K562 (cell line): ENCODE measurements around the gene GIMAP8. TPM values are rescaled to one million over a fixed set of nuclear protein-coding genes. Genes with fewer than 3 reads are reported as not detected.

Experiments
- ATF4 ChIP-seq: fragments of 450-650 bp; formaldehyde crosslinking; IDR thresholded peaks from 2 replicates; pipeline ENCODE4 v1.4.0; 2022; ENCODE audit warnings: mild to moderate bottlenecking, moderate library complexity
- CREB5 ChIP-seq: fragments of 250-450 bp; sonication (Bioruptor Pico); IDR thresholded peaks from 2 replicates; pipeline ENCODE4 v1.5.0; 2020; ENCODE audit warnings: mild to moderate bottlenecking
- CREM ChIP-seq: IDR thresholded peaks from 2 replicates; pipeline ENCODE4 v1.6.1; 2014; ENCODE audit warnings: antibody characterized with exemption, low read depth
- FOSL1 ChIP-seq: fragments of 200-800 bp; sonication (Bioruptor generic); conservative IDR thresholded peaks from 2 replicates; pipeline ENCODE4 v1.6.1; 2016; ENCODE audit warnings: missing genetic modification characterization, missing compliant biosample characterization
- GABPB2 ChIP-seq: fragments of 250-450 bp; sonication (Bioruptor Pico); conservative IDR thresholded peaks from 2 replicates; pipeline ENCODE4 v1.5.1; 2021; ENCODE audit warnings: mild to moderate bottlenecking
- KLF1 ChIP-seq: fragments of 450-650 bp; IDR thresholded peaks from 2 replicates; pipeline ENCODE4 v1.6.1; 2016; ENCODE audit warnings: missing genetic modification characterization, missing compliant biosample characterization
- NFATC3 ChIP-seq: fragments of 450-650 bp; IDR thresholded peaks from 2 replicates; pipeline ENCODE4 v1.6.1; 2017; ENCODE audit warnings: mild to moderate bottlenecking
- PREB ChIP-seq: sonication (generic); formaldehyde crosslinking; IDR thresholded peaks from 2 replicates; pipeline ENCODE4 v1.8.1; 2023; ENCODE audit warnings: mild to moderate bottlenecking, missing genetic modification reagents
- SMC3 ChIP-seq: conservative IDR thresholded peaks from 2 replicates; pipeline ENCODE4 v1.6.1; 2011; ENCODE audit warnings: low read depth, low read length, improper control_type of control experiment; ENCODE audit not compliant: insufficient read depth
- TCF3 ChIP-seq: sonication (generic); formaldehyde crosslinking; IDR thresholded peaks from 2 replicates; pipeline ENCODE4 v1.4.0; 2020; ENCODE audit warnings: mild to moderate bottlenecking, missing genetic modification reagents
- TOE1 ChIP-seq, 2 experiments: fragments of 450-650 bp in 1 of 2; sonication (generic) in 1 of 2; formaldehyde crosslinking in 1 of 2; IDR thresholded peaks; 2 replicates each; pipeline versions ENCODE4 v1.7.1 to v1.8.0; 2016 to 2022; ENCODE audit warnings: borderline replicate concordance in 2 of 2, mild to moderate bottlenecking in 2 of 2, antibody characterized with exemption in 1 of 2, inconsistent platforms in 1 of 2, low read depth in 1 of 2, missing genetic modification reagents in 1 of 2, moderate library complexity in 1 of 2
- XRCC4 ChIP-seq: IDR thresholded peaks from one replicate; pipeline ENCODE4 v1.6.1; 2011; ENCODE audit not compliant: insufficient read depth, insufficient read length; ENCODE audit errors: extremely low read depth
- ZFPM2 ChIP-seq: fragments of 250-450 bp; sonication (Bioruptor Pico); IDR thresholded peaks from 2 replicates; pipeline ENCODE4 v1.5.1; 2022; ENCODE audit warnings: mild to moderate bottlenecking
- ZNF347 ChIP-seq: fragments of 450-650 bp; formaldehyde crosslinking; IDR thresholded peaks from 2 replicates; pipeline ENCODE4 v1.4.0; 2020; ENCODE audit warnings: low read depth, mild to moderate bottlenecking, moderate library complexity
- polyA plus RNA-seq, 8 experiments: library from polyadenylated mRNA; depleted of rRNA in 4 of 8; stranded (reverse) in 5 of 8; unstranded in 3 of 8; fragments of >200 nt; fragmentation: Nextera tagmentation in 2 of 8; fragmentation: Illumina TruSeq in 1 of 8; extraction: Ambion mirVana in 2 of 8; extraction: Trizol in 1 of 8; gene quantifications; 2 replicates each; pipeline versions ENCODE4 v1.2.1 to v1.2.3, GENCODE V29; 2011 to 2014; ENCODE audit warnings: inconsistent platforms in 1 of 8, missing spikeins in 1 of 8
- total RNA-seq, 7 experiments: library from RNA; depleted of rRNA in 6 of 7; stranded (reverse); fragments of >200 nt in 6 of 7; fragmentation: Illumina TruSeq in 2 of 7; extraction: Trizol in 2 of 7; gene quantifications; 2 replicates each; pipeline versions ENCODE4 v1.2.1 to v1.2.3, GENCODE V29; 2011 to 2021; ENCODE audit warnings: low replicate concordance in 1 of 7
- TF ChIP-seq, protein P1 (sequence below): fragments of 250-450 bp; sonication (Bioruptor Pico); IDR thresholded peaks from 2 replicates; pipeline ENCODE4 v1.9.0; 2021; ENCODE audit warnings: mild to moderate bottlenecking, inconsistent platforms
- TF ChIP-seq, protein P2 (sequence below): fragments of 450-650 bp; formaldehyde crosslinking; IDR thresholded peaks from 2 replicates; pipeline ENCODE4 v1.4.0; 2020; ENCODE audit warnings: mild to moderate bottlenecking, mixed read lengths
- TF ChIP-seq, protein P3 (sequence below): fragments of 250-450 bp; sonication (Bioruptor Pico); IDR thresholded peaks from 2 replicates; pipeline ENCODE4 v1.8.0; 2021; ENCODE audit warnings: moderate library complexity, mild to moderate bottlenecking, inconsistent platforms

The GIMAP8 gene
- total and polyA plus RNA-seq, 9 of the 15 experiments (the other 6 are each of a cell fraction or from before 2014, with no cell fraction given): not detected

GRCh38 chr7:150404805-150405583, 45.4 kb upstream of the GIMAP8 start (continued):
- TF ChIP-seq, protein P1, sequence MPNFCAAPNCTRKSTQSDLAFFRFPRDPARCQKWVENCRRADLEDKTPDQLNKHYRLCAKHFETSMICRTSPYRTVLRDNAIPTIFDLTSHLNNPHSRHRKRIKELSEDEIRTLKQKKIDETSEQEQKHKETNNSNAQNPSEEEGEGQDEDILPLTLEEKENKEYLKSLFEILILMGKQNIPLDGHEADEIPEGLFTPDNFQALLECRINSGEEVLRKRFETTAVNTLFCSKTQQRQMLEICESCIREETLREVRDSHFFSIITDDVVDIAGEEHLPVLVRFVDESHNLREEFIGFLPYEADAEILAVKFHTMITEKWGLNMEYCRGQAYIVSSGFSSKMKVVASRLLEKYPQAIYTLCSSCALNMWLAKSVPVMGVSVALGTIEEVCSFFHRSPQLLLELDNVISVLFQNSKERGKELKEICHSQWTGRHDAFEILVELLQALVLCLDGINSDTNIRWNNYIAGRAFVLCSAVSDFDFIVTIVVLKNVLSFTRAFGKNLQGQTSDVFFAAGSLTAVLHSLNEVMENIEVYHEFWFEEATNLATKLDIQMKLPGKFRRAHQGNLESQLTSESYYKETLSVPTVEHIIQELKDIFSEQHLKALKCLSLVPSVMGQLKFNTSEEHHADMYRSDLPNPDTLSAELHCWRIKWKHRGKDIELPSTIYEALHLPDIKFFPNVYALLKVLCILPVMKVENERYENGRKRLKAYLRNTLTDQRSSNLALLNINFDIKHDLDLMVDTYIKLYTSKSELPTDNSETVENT (CRISPR knock-in tag): peak; percentile 97
- peak; percentile 45; the same call in 1 of the 2 replicates for TF ChIP-seq SMC3
- TF ChIP-seq XRCC4: no peak
- TF ChIP-seq, protein P2, sequence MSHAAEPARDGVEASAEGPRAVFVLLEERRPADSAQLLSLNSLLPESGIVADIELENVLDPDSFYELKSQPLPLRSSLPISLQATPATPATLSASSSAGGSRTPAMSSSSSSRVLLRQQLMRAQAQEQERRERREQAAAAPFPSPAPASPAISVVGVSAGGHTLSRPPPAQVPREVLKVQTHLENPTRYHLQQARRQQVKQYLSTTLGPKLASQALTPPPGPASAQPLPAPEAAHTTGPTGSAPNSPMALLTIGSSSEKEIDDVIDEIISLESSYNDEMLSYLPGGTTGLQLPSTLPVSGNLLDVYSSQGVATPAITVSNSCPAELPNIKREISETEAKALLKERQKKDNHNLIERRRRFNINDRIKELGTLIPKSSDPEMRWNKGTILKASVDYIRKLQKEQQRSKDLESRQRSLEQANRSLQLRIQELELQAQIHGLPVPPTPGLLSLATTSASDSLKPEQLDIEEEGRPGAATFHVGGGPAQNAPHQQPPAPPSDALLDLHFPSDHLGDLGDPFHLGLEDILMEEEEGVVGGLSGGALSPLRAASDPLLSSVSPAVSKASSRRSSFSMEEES (CRISPR knock-in tag): no peak
- no peak for TF ChIP-seq PREB (CRISPR knock-in tag)
- peak; percentile 86 for TF ChIP-seq CREM
- TF ChIP-seq GABPB2 (CRISPR knock-in tag): no peak
- TF ChIP-seq CREB5 (CRISPR knock-in tag): no peak
- no peak for TF ChIP-seq NFATC3
- TF ChIP-seq, protein P3, sequence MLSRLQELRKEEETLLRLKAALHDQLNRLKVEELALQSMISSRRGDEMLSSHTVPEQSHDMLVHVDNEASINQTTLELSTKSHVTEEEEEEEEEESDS (CRISPR knock-in tag): no peak
- TF ChIP-seq ATF4 (CRISPR knock-in tag): no peak; the same call in 1 of the 2 replicates
- peak; percentile 65 for TF ChIP-seq FOSL1
- no peak for TF ChIP-seq ZNF347
- TF ChIP-seq TCF3 (CRISPR knock-in tag): no peak; the same call in 1 of the 2 replicates
- TF ChIP-seq ZFPM2 (CRISPR knock-in tag): no peak
- no peak; the same call in 1 of the 2 replicates for TF ChIP-seq TOE1 (IDR thresholded peaks at IDR 0.05; ENCODE audit: borderline replicate concordance)
- no peak for TF ChIP-seq TOE1 (CRISPR knock-in tag; IDR thresholded peaks at IDR 0.05; ENCODE audit: borderline replicate concordance, low read depth)
- peak; percentile 38 for TF ChIP-seq KLF1 (tag)
